Large intestine (tissue), 3 donors: ENCODE results near the gene ZBTB34. TPM values are rescaled to one million over a fixed set of nuclear protein-coding genes. Genes with fewer than 3 reads are reported as not detected.

ENCODE experiments used
- DNase-seq, 2 donors: peaks; one replicate each; pipeline versions ENCODE4 v3.0.0 to v3.0.0-alpha.2; 2013
- H3K27ac ChIP-seq: one replicate; pipeline ENCODE4 v1.5.1; 2013; ENCODE audit warnings: low read length
- H3K27me3 ChIP-seq: 2 replicates; pipeline ENCODE4 v1.6.1; 2013; ENCODE audit warnings: low read length; ENCODE audit not compliant: control insufficient read depth, insufficient read depth
- H3K36me3 ChIP-seq: 2 replicates; pipeline ENCODE4 v1.6.1; 2013; ENCODE audit warnings: low read length; ENCODE audit not compliant: control insufficient read depth, insufficient read depth
- H3K4me1 ChIP-seq: one replicate; pipeline ENCODE4 v1.6.1; 2013; ENCODE audit warnings: low read length; ENCODE audit not compliant: control insufficient read depth, insufficient read depth
- H3K4me3 ChIP-seq: one replicate; pipeline ENCODE4 v1.5.1; 2013; ENCODE audit warnings: low read length
- H3K9me3 ChIP-seq: one replicate; pipeline ENCODE4 v1.6.1; 2013; ENCODE audit warnings: mild to moderate bottlenecking, low read depth, low read length, moderate library complexity; ENCODE audit not compliant: control insufficient read depth
- WGBS: methylation state at CpG from one replicate; pipeline ENCODE4 v1.1.5; 2013; ENCODE audit warnings: low lambda C conversion rate; ENCODE audit not compliant: insufficient coverage; 5-methylcytosine and 5-hydroxymethylcytosine counted together
- polyA plus RNA-seq: library from polyadenylated mRNA; unstranded; fragments of 120-200 nt; gene quantifications from one replicate; pipeline ENCODE4 v1.2.1, GENCODE V29; 2013

Gene ZBTB34
- polyA plus RNA-seq, 1 donor, result 14.6 TPM

DNA sequence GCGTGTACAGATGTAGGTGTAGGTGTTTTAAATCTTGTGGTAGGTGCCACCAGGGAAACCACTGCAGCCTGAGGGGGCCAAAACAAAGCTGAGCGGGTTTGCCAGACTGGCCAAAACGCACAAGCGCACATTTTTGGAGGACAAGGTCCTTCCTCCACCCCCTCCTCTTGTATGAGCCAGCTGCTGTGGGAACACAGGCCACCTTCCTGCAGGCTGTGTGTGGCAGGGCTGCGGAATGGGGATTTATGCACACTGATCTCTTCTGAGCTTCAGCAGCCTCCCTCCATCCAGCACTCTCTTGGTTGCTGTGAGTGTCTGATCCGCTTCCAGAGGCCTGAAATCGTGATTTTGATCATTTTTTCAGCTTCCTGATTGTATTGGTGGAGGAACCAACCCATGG is 33.2 kb upstream of the ZBTB34 start:
- WGBS, result no CpG with 5 or more reads among the region's 7 CpGs
- Histone ChIP-seq H3K4me1 (peaks cover under 1% of the 10 kb centered on the region), H3K27me3 (no peaks in the 10 kb centered on the region), H3K27ac (no peak overlapping the region), H3K36me3 (peaks cover 24% of the 10 kb centered on the region), H3K4me3 (no peak overlapping the region), H3K9me3 (no peaks in the 10 kb centered on the region)
- DNase-seq, result no peak

DNA sequence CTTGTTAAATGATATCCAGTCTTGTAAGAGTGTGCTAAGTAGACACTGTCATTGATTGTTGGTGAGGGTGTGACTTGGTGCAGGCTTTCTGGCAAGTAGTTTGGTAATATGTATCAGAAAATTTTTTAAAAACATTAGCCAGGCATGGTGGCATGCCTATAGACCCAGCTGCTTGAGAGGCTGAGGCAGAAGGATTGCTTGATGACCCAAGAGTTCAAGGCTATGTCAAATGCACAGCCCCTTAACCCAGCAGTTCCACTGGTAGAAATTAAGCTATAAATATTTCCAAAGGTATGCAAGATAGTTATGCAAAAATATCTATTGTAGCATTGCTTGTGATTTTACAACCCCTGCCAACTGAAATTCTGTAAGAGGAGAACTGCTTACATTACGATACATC is 31.4 kb upstream of the ZBTB34 start:
- no peaks in the 10 kb centered on the region for H3K27me3 ChIP-seq
- H3K9me3 ChIP-seq, result no peaks in the 10 kb centered on the region
- no peak overlapping the region for H3K27ac ChIP-seq
- no peak overlapping the region for H3K4me3 ChIP-seq
- H3K4me1 ChIP-seq, result peaks cover 6% of the 10 kb centered on the region
- no CpG with 5 or more reads among the region's 1 CpG for WGBS
- no peak for DNase-seq
- H3K36me3 ChIP-seq, result peaks cover 34% of the 10 kb centered on the region

DNA sequence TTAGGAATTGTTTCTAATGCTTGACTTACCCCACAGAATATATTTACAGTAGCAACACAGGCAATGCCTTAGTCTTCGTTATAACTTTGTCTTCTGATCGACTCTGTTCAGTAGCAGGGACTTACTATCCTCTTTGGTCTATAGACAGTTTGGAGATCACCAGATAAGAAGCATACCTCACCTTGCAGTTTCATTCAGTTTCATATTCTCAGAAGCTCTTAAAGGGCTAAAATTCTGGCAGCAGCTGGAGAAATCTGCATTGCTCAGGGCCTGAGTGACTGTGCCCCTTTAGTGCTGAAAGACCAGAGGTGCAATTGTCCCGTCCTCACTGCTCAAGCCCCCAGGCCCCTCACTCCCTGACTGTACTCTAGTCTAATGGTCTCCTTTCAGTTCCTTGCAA is 29.6 kb upstream of the ZBTB34 start:
- no peak for DNase-seq
- WGBS, result no CpG with 5 or more reads among the region's 3 CpGs

GRCh38 chr9:126832440-126832839 is 28.0 kb upstream of the ZBTB34 start:
- peaks cover 34% of the 10 kb centered on the region for H3K36me3 ChIP-seq

More for the DNA sequence above, 29.6 kb upstream of the ZBTB34 start:
- peaks cover 6% of the 10 kb centered on the region for H3K4me1 ChIP-seq
- H3K27me3 ChIP-seq, result no peaks in the 10 kb centered on the region
- no peak overlapping the region for H3K27ac ChIP-seq
- H3K4me3 ChIP-seq, result no peak overlapping the region
- peaks cover 33% of the 10 kb centered on the region for H3K36me3 ChIP-seq
- H3K9me3 ChIP-seq, result no peaks in the 10 kb centered on the region

DNA sequence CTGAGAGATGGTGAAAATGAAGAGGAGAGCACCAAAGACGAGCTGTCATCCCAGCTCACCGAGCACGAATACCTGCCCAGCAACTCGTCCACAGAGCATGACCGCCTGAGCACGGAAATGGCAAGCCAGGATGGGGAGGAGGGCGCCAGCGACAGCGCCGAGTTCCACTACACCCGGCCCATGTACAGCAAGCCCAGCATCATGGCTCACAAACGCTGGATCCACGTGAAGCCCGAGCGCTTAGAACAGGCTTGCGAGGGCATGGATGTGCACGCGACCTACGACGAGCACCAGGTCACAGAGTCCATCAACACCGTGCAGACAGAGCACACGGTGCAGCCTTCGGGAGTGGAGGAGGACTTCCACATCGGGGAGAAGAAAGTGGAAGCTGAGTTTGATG is 27.4 kb upstream of the ZBTB34 start:
- Histone ChIP-seq H3K4me3 (no peak overlapping the region), H3K9me3 (no peaks in the 10 kb centered on the region), H3K4me1 (peaks cover 6% of the 10 kb centered on the region), H3K36me3 (peaks cover 34% of the 10 kb centered on the region), H3K27ac (no peak overlapping the region), H3K27me3 (no peaks in the 10 kb centered on the region)
- no peak for DNase-seq
- WGBS, result no CpG with 5 or more reads among the region's 24 CpGs

More at GRCh38 chr9:126832440-126832839, 28.0 kb upstream of the ZBTB34 start:
- DNase-seq, result no peak
- Histone ChIP-seq H3K4me3 (no peak overlapping the region), H3K27ac (no peak overlapping the region), H3K27me3 (no peaks in the 10 kb centered on the region), H3K4me1 (peaks cover 6% of the 10 kb centered on the region), H3K9me3 (no peaks in the 10 kb centered on the region)
- WGBS, result no CpG with 5 or more reads among the region's 9 CpGs

- Histone ChIP-seq H3K4me3 (no peak overlapping the region), H3K4me1 (peaks cover 6% of the 10 kb centered on the region), H3K36me3 (peaks cover 41% of the 10 kb centered on the region), H3K27me3 (no peaks in the 10 kb centered on the region), H3K27ac (no peak overlapping the region), H3K9me3 (no peaks in the 10 kb centered on the region)
- 100% methylated on average over 1 of the region's 8 CpGs for WGBS
- DNase-seq, result no peak
These were observed 26.6 kb upstream of the ZBTB34 start for GRCh38 chr9:126833710-126834345.

DNA sequence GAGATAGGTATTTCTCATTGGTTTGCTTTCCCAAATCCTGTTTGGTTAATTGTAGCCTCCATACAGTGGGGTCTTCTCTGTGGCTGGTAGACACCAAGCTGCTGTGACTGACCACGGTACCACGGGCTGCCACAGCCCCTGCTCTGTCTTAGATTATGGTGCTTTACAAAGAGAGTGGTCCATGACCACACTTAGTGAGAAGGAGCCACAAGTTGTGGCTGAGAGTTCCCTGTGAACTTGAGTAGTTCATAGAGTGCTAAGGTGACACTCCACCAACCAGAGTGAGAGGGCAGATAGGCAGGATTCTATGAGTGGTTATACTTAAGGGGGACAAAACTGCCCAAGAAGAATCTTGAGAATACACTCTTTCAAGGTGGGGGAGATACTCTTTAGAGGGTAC is 25.8 kb upstream of the ZBTB34 start:
- H3K4me1 ChIP-seq, result peaks cover 6% of the 10 kb centered on the region
- H3K27ac ChIP-seq, result no peak overlapping the region
- no peak overlapping the region for H3K4me3 ChIP-seq
- H3K9me3 ChIP-seq, result no peaks in the 10 kb centered on the region
- no peak for DNase-seq
- WGBS, result no CpG with 5 or more reads among the region's 2 CpGs
- no peaks in the 10 kb centered on the region for H3K27me3 ChIP-seq
- H3K36me3 ChIP-seq, result peaks cover 47% of the 10 kb centered on the region

DNA sequence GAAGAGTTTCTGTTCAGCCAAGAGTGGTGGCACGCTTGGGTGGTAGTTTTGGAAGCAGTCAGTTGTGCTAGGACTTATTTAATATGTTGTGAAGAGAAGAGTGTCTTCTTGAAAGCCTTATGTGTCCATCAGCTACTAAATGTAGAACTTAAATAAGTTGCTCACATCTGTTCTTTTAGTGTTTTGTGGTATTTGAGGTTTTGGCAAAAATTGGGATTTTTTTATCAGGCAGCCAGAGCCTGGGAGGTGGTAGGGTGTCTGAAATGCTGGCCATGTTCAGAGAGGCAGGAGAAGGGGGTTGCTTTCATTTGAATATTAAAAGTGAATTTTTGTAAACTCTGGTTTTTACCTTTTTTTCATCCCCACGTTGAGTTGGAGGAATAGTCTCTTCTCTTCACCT is 24.2 kb upstream of the ZBTB34 start:
- Histone ChIP-seq H3K9me3 (no peaks in the 10 kb centered on the region), H3K27ac (no peak overlapping the region), H3K36me3 (peaks cover 43% of the 10 kb centered on the region), H3K4me3 (no peak overlapping the region), H3K27me3 (no peaks in the 10 kb centered on the region), H3K4me1 (peaks cover 6% of the 10 kb centered on the region)
- no peak for DNase-seq
- WGBS, result no CpG with 5 or more reads among the region's 2 CpGs

DNA sequence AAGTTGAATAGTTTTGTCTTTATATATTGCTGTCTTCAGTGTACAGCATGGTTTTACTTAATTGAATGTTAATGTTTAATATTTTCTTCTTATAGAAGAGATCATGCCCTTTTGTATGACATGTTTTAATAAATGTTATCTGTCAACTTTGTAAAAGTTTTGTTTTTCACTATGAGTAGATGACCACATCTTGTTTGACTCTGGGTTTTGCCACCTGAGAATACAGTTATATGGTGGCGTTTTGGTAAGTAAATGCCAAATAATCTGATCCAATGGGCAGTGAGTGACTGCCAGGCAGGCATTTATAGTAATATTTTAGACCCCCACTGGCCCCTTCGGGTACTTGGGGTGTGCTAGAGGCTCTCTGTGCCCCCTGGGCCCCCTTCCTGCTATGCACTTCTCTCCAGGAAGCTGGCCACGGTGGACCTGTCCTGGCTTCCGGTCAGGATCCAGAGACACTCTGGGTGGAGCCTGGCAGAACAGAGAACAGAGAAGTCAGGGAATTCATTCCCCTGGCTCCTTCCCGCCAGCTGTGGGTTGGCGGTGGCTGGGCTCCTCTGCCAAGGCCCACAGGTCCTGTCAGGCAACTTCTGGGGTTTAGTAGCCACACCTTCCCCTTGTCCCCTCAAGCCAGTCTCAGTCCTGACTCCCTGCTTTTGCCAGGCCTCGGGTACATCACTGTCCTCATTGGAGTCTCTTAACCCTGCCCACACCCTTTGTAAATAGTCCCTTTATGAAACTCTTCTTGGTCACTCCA is 22.2 kb upstream of the ZBTB34 start:
- Histone ChIP-seq H3K27ac (no peak overlapping the region), H3K36me3 (peaks cover 32% of the 10 kb centered on the region), H3K27me3 (no peaks in the 10 kb centered on the region), H3K9me3 (no peaks in the 10 kb centered on the region), H3K4me1 (peaks cover 4% of the 10 kb centered on the region), H3K4me3 (no peak overlapping the region)
- WGBS, result 60% methylated on average over 1 of the region's 7 CpGs
- no peak for DNase-seq

DNA sequence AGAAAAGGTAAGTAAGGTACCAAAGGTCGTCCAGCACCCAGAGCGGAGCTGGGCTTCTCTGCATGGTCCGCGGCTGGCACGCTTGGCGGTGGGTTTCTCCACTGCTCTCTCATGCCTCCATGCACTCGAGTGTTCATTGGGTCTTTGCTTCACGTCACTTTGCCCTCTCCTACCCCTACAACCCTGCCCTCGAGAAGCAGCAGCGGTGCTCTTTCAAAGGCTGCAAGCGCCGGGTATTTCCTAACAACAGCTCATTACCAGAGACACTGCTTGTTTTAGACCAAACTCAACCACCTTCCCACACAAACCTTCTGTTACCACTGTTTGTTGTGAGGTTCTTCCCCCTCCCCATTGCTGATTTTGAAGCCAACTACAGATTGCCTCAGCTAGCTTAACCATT is 21.5 kb upstream of the ZBTB34 start:
- peaks cover 26% of the 10 kb centered on the region for H3K36me3 ChIP-seq
- no peaks in the 10 kb centered on the region for H3K27me3 ChIP-seq
- no peak overlapping the region for H3K4me3 ChIP-seq
- H3K4me1 ChIP-seq, result peaks cover 4% of the 10 kb centered on the region
- no peak overlapping the region for H3K27ac ChIP-seq
- DNase-seq, result no peak
- no peaks in the 10 kb centered on the region for H3K9me3 ChIP-seq
- WGBS, result no CpG with 5 or more reads among the region's 12 CpGs

DNA sequence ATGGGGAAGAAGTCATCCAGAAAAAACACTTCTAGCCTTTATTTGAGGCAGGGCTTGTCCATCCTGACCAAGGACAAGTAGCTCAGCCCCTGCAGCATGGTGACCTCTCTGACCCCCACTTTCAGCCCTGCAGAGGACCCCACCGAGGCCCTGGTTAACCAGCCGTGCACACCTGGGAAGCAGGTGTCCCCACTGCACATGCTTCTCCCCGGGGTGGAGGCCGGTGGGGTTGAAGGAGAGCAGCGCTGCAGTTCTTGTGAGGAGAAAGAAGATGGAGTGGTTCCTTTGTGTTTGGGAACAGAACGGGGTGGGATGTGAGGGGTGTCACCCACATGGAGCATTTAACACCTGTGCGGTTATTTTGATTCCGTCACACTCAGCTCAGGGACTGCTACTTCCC is 21.1 kb upstream of the ZBTB34 start:
- H3K9me3 ChIP-seq, result no peaks in the 10 kb centered on the region
- DNase-seq, result no peak
- H3K27me3 ChIP-seq, result no peaks in the 10 kb centered on the region
- no peak overlapping the region for H3K27ac ChIP-seq
- H3K4me1 ChIP-seq, result peaks cover 4% of the 10 kb centered on the region
- WGBS, result no CpG with 5 or more reads among the region's 8 CpGs
- H3K36me3 ChIP-seq, result peaks cover 24% of the 10 kb centered on the region
- H3K4me3 ChIP-seq, result no peak overlapping the region
